ENCODE measurements around the gene PRR18.

The PRR18 gene

GRCh38 chr6:166301611-166302529 lies 6.3 kb downstream of the PRR18 start:
- Histone ChIP-seq H2BK5ac (ENCODE audit: low read depth, low read length, poor library complexity) (no peak overlapping the region), H3K4ac (ENCODE audit: low read depth, low read length) (no peak overlapping the region), H3K9me3 (ENCODE audit: insufficient read depth, low read depth, low read length) (no peaks in the 10 kb centered on the region), H4K91ac (ENCODE audit: low read depth, low read length) (no peak overlapping the region), H3K27me3 (ENCODE audit: insufficient read depth, low read length) (peaks cover 10% of the 10 kb centered on the region), H3K4me2 (ENCODE audit: low read length) (no peak overlapping the region), H3K79me2 (ENCODE audit: control insufficient read depth, insufficient read depth, low read length, poor library complexity) (no peaks in the 10 kb centered on the region), H2BK12ac (ENCODE audit: low read length) (no peak overlapping the region), H2AK5ac (ENCODE audit: low read length) (no peak overlapping the region), H3K4me1 (ENCODE audit: control insufficient read depth in 1 of 2, insufficient read depth in 2 of 2, low read length in 2 of 2) (no peaks in the 10 kb centered on the region), H3K4me3 (ENCODE audit: low read depth, low read length) (no peak overlapping the region), H4K12ac (ENCODE audit: low read depth, low read length) (no peak overlapping the region), H3K18ac (ENCODE audit: low read length) (no peak overlapping the region), H2AFZ (ENCODE audit: insufficient read depth, low read length, poor library complexity) (no peak overlapping the region), H2BK120ac (ENCODE audit: insufficient read depth, low read length, poor library complexity) (no peak overlapping the region), H3K23ac (ENCODE audit: low read length) (no peak overlapping the region), H3K9ac (ENCODE audit: low read length) (no peak overlapping the region), H3K36me3 (ENCODE audit: control insufficient read depth in 1 of 2, insufficient read depth in 2 of 2, low read length in 2 of 2) (no peaks in the 10 kb centered on the region), H4K8ac (ENCODE audit: low read depth, low read length) (no peak overlapping the region), H3K79me1 (ENCODE audit: low read length) (no peaks in the 10 kb centered on the region), H3K27ac (ENCODE audit: low read depth, low read length) (no peak overlapping the region), H3K14ac (ENCODE audit: low read length) (no peak overlapping the region)
- no CpG with 5 or more reads among the region's 17 CpGs for WGBS (ENCODE audit: extremely low coverage, insufficient coverage, insufficient read length)
- peak in 1 of 2 donors; percentile 27 for DNase-seq

GRCh38 chr6:166300357-166300987 lies 7.7 kb downstream of the PRR18 start:
- no peaks in the 10 kb centered on the region for H3K79me2 ChIP-seq (ENCODE audit: control insufficient read depth, insufficient read depth, low read length, poor library complexity)
- H3K18ac ChIP-seq (ENCODE audit: low read length): no peak overlapping the region
- H2BK5ac ChIP-seq (ENCODE audit: low read depth, low read length, poor library complexity): no peak overlapping the region
- H3K36me3 ChIP-seq (ENCODE audit: control insufficient read depth in 1 of 2, insufficient read depth in 2 of 2, low read length in 2 of 2): no peaks in the 10 kb centered on the region
- no peak overlapping the region for H4K12ac ChIP-seq (ENCODE audit: low read depth, low read length)
- H3K9me3 ChIP-seq (ENCODE audit: insufficient read depth, low read depth, low read length): peaks cover 4% of the 10 kb centered on the region
- no peak overlapping the region for H2BK120ac ChIP-seq (ENCODE audit: insufficient read depth, low read length, poor library complexity)
- no peak overlapping the region for H2BK12ac ChIP-seq (ENCODE audit: low read length)
- no peak overlapping the region for H2AFZ ChIP-seq (ENCODE audit: insufficient read depth, low read length, poor library complexity)
- no peak overlapping the region for H4K8ac ChIP-seq (ENCODE audit: low read depth, low read length)
- no peak overlapping the region for H3K4me3 ChIP-seq (ENCODE audit: low read depth, low read length)
- H3K4ac ChIP-seq (ENCODE audit: low read depth, low read length): no peak overlapping the region
- no peak overlapping the region for H3K23ac ChIP-seq (ENCODE audit: low read length)
- no peak overlapping the region for H3K4me2 ChIP-seq (ENCODE audit: low read length)
- no peak for DNase-seq
- H3K27me3 ChIP-seq (ENCODE audit: insufficient read depth, low read length): peaks cover under 1% of the 10 kb centered on the region
- no peaks in the 10 kb centered on the region for H3K79me1 ChIP-seq (ENCODE audit: low read length)
- no peak overlapping the region for H3K9ac ChIP-seq (ENCODE audit: low read length)
- WGBS (ENCODE audit: extremely low coverage, insufficient coverage, insufficient read length): no CpG with 5 or more reads among the region's 9 CpGs
- H3K4me1 ChIP-seq (ENCODE audit: control insufficient read depth in 1 of 2, insufficient read depth in 2 of 2, low read length in 2 of 2): no peaks in the 10 kb centered on the region
- H4K91ac ChIP-seq (ENCODE audit: low read depth, low read length): no peak overlapping the region
- no peak overlapping the region for H3K14ac ChIP-seq (ENCODE audit: low read length)
- H3K27ac ChIP-seq (ENCODE audit: low read depth, low read length): no peak overlapping the region
- H2AK5ac ChIP-seq (ENCODE audit: low read length): no peak overlapping the region

GRCh38 chr6:166297606-166298005 lies 10.6 kb downstream of the PRR18 start:
- H2BK12ac ChIP-seq (ENCODE audit: low read length): no peak overlapping the region
- H3K36me3 ChIP-seq (ENCODE audit: control insufficient read depth in 1 of 2, insufficient read depth in 2 of 2, low read length in 2 of 2): no peaks in the 10 kb centered on the region
- no peak overlapping the region for H3K14ac ChIP-seq (ENCODE audit: low read length)
- H3K27ac ChIP-seq (ENCODE audit: low read depth, low read length): no peak overlapping the region
- no CpG with 5 or more reads among the region's 23 CpGs for WGBS (ENCODE audit: extremely low coverage, insufficient coverage, insufficient read length)
- H4K91ac ChIP-seq (ENCODE audit: low read depth, low read length): no peak overlapping the region
- no peak overlapping the region for H3K23ac ChIP-seq (ENCODE audit: low read length)
- H3K79me1 ChIP-seq (ENCODE audit: low read length): no peaks in the 10 kb centered on the region
- H2AK5ac ChIP-seq (ENCODE audit: low read length): no peak overlapping the region
- H3K4me3 ChIP-seq (ENCODE audit: low read depth, low read length): no peak overlapping the region
- H3K4me2 ChIP-seq (ENCODE audit: low read length): no peak overlapping the region
- peaks cover 4% of the 10 kb centered on the region for H3K9me3 ChIP-seq (ENCODE audit: insufficient read depth, low read depth, low read length)
- no peak overlapping the region for H3K4ac ChIP-seq (ENCODE audit: low read depth, low read length)
- H2BK5ac ChIP-seq (ENCODE audit: low read depth, low read length, poor library complexity): no peak overlapping the region
- no peak overlapping the region for H4K8ac ChIP-seq (ENCODE audit: low read depth, low read length)
- H3K4me1 ChIP-seq (ENCODE audit: control insufficient read depth in 1 of 2, insufficient read depth in 2 of 2, low read length in 2 of 2): no peaks in the 10 kb centered on the region
- H3K18ac ChIP-seq (ENCODE audit: low read length): no peak overlapping the region
- H2BK120ac ChIP-seq (ENCODE audit: insufficient read depth, low read length, poor library complexity): no peak overlapping the region
- DNase-seq: no peak
- H2AFZ ChIP-seq (ENCODE audit: insufficient read depth, low read length, poor library complexity): no peak overlapping the region
- H4K12ac ChIP-seq (ENCODE audit: low read depth, low read length): no peak overlapping the region
- H3K27me3 ChIP-seq (ENCODE audit: insufficient read depth, low read length): no peaks in the 10 kb centered on the region
- no peak overlapping the region for H3K9ac ChIP-seq (ENCODE audit: low read length)
- H3K79me2 ChIP-seq (ENCODE audit: control insufficient read depth, insufficient read depth, low read length, poor library complexity): no peaks in the 10 kb centered on the region

- WGBS (ENCODE audit: extremely low coverage, insufficient coverage, insufficient read length): no CpG with 5 or more reads among the region's 10 CpGs
- Histone ChIP-seq H3K4me3 (ENCODE audit: low read depth, low read length) (peak overlapping the region; percentile 23), H2BK120ac (ENCODE audit: insufficient read depth, low read length, poor library complexity) (no peak overlapping the region), H3K79me2 (ENCODE audit: control insufficient read depth, insufficient read depth, low read length, poor library complexity) (no peaks in the 10 kb centered on the region), H2BK5ac (ENCODE audit: low read depth, low read length, poor library complexity) (no peak overlapping the region), H2AFZ (ENCODE audit: insufficient read depth, low read length, poor library complexity) (no peak overlapping the region), H3K23ac (ENCODE audit: low read length) (no peak overlapping the region), H3K36me3 (ENCODE audit: control insufficient read depth in 1 of 2, insufficient read depth in 2 of 2, low read length in 2 of 2) (no peaks in the 10 kb centered on the region), H3K79me1 (ENCODE audit: low read length) (no peaks in the 10 kb centered on the region), H3K14ac (ENCODE audit: low read length) (no peak overlapping the region), H3K9ac (ENCODE audit: low read length) (no peak overlapping the region), H2BK12ac (ENCODE audit: low read length) (no peak overlapping the region), H4K91ac (ENCODE audit: low read depth, low read length) (no peak overlapping the region), H3K27ac (ENCODE audit: low read depth, low read length) (no peak overlapping the region), H4K12ac (ENCODE audit: low read depth, low read length) (no peak overlapping the region), H3K4ac (ENCODE audit: low read depth, low read length) (no peak overlapping the region), H3K4me1 (ENCODE audit: control insufficient read depth in 1 of 2, insufficient read depth in 2 of 2, low read length in 2 of 2) (no peaks in the 10 kb centered on the region), H2AK5ac (ENCODE audit: low read length) (no peak overlapping the region), H3K4me2 (ENCODE audit: low read length) (no peak overlapping the region), H3K27me3 (ENCODE audit: insufficient read depth, low read length) (no peaks in the 10 kb centered on the region), H3K18ac (ENCODE audit: low read length) (no peak overlapping the region), H4K8ac (ENCODE audit: low read depth, low read length) (no peak overlapping the region), H3K9me3 (ENCODE audit: insufficient read depth, low read depth, low read length) (peaks cover 4% of the 10 kb centered on the region)
- no peak for DNase-seq
These were observed 11.9 kb downstream of the PRR18 start for GRCh38 chr6:166296035-166296883.

Measured in trophoblast cell (in vitro differentiated cells and primary cell).